IgD-negative memory B cell (primary cell): ENCODE measurements around the gene ATP11A. TPM values are rescaled to one million over a fixed set of nuclear protein-coding genes. Genes with fewer than 3 reads are reported as not detected.
"Not testable (repeated sequence)": the region's sequence is repeated elsewhere in the genome, so short reads cannot be mapped to it uniquely, and the experiment has no call there.

Experiments used
- H3K27ac Mint-ChIP-seq, 3 donors: one replicate each; pipeline ENCODE4 v1.8.0; 2020 to 2022; ENCODE audit warnings: mild to moderate bottlenecking in 3 of 3, mixed read lengths in 3 of 3, moderate library complexity in 1 of 3
- H3K27me3 Mint-ChIP-seq: one replicate; pipeline ENCODE4 v1.8.0; 2021; ENCODE audit warnings: mixed read lengths
- H3K36me3 Mint-ChIP-seq: one replicate; pipeline ENCODE4 v1.8.0; 2020; ENCODE audit warnings: mild to moderate bottlenecking, mixed read lengths
- H3K4me1 Mint-ChIP-seq, 3 donors: one replicate each; pipeline ENCODE4 v1.8.0; 2020 to 2022; ENCODE audit warnings: mixed read lengths in 3 of 3, mild to moderate bottlenecking in 1 of 3
- H3K4me3 Mint-ChIP-seq, 4 donors: one replicate each; pipeline ENCODE4 v1.8.0; 2020 to 2022; ENCODE audit warnings: mild to moderate bottlenecking in 4 of 4, mixed read lengths in 4 of 4, moderate library complexity in 3 of 4
- H3K9me3 Mint-ChIP-seq, 3 donors: one replicate each; pipeline ENCODE4 v1.8.0; 2020 to 2021; ENCODE audit warnings: mixed read lengths in 3 of 3, mild to moderate bottlenecking in 1 of 3
- polyA plus RNA-seq: library from polyadenylated mRNA; unstranded; fragments of 300-500 nt; fragmentation: Illumina TruSeq; gene quantifications from one replicate; pipeline ENCODE4 v1.2.3, GENCODE V29; 2021

Gene ATP11A
- polyA plus RNA-seq, 1 donor from 2014 or later = 2.9 TPM

DNA sequence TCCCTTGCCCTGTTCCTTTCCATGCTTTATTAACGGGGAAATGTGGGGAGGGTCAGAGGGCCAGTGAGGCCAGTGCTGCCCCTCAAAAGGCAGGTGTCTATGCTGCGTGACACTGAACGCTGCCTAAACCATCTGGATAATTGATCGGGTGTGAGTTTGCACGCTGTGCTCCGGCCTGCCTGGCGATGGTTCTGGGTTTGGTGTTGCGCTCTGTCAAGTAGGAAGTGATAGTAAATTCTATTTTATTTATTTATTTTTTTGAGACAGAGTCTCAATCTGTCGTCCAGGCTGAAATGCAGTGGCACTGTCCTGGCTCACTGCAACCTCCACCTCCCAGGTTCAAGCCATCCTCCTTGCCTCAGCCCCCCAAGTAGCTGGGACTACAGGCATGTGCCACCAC, 86.5 kb downstream of the ATP11A start:
- no peak overlapping the region for H3K27ac Mint-ChIP-seq
- H3K4me3 Mint-ChIP-seq = no peak overlapping the region
- H3K36me3 Mint-ChIP-seq = peaks cover 6% of the 10 kb centered on the region
- H3K9me3 Mint-ChIP-seq = no peaks in the 10 kb centered on the region
- peaks cover 0 to 2% (median 1%) of the 10 kb centered on the region in 3 donors for H3K4me1 Mint-ChIP-seq
- no peaks in the 10 kb centered on the region for H3K27me3 Mint-ChIP-seq

DNA sequence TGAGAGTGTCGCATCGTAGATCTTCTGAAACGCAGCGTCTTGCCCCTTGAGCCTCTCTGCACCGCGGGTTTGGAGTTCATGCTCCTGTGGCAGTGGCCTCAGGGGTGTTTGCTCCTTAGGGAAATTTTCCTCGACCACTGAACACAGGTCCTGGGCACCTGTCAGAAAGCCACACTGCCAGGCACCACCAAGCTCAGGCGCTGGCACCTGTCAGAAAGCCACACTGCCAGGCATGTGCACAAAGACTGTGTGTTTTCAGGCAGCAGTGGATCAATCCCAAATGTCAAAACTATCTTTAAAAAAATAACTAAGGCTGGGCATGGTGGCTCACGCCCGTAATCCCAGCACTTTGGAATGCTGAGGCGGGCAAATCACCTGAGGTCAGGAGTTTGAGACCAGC, 87.1 kb downstream of the ATP11A start:
- Mint-ChIP-seq H3K9me3 (no peaks in the 10 kb centered on the region), H3K36me3 (peaks cover 3% of the 10 kb centered on the region), H3K27ac (no peak overlapping the region), H3K4me1 (peaks cover 0 to 5% (median 1%) of the 10 kb centered on the region in 3 donors), H3K4me3 (no peak overlapping the region), H3K27me3 (no peaks in the 10 kb centered on the region)

DNA sequence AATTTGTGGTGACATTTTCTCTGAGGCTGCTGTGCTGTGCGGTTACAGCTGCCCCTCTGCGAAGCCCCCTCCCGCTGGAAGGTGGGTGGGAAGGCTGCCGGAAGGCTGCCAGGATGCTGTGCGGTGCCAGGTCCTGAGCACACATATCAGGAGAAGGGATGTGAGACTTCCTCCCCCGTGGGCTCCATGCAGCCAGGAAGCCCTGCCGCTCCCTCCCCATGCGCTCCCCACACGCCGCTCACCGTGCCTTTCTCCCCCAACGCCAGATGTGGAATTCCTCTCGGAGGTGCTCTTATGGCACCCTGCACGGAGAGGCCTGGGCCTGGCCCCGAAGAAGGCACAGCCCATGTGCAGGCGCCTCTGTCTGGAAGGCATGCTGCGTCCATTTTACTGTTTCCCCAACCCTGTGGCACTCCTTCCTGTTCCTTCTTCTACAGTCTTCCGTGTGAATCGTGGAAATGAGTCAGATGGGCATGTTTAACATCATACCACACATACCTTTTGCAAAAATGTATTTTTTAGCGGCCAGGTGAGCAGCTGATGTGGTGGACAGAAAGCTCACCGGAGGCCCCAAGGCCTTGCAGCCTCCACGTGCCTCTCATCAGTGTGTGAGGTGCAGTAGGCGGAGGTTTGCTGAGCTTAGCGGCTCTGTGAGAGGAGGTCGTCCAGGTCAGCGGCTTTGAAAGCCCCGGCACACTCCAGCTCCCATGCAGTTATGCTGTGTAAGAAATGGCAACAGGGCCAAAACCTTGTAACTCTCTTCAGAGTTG, 88.0 kb downstream of the ATP11A start:
- H3K27me3 Mint-ChIP-seq = no peaks in the 10 kb centered on the region
- no peak overlapping the region for H3K4me3 Mint-ChIP-seq
- H3K4me1 Mint-ChIP-seq = peaks cover 0 to 5% (median 1%) of the 10 kb centered on the region in 3 donors
- peaks cover 1% of the 10 kb centered on the region for H3K36me3 Mint-ChIP-seq
- no peaks in the 10 kb centered on the region for H3K9me3 Mint-ChIP-seq
- no peak overlapping the region for H3K27ac Mint-ChIP-seq

- no peaks in the 10 kb centered on the region for H3K27me3 Mint-ChIP-seq
- no peaks in the 10 kb centered on the region for H3K36me3 Mint-ChIP-seq
- H3K4me1 Mint-ChIP-seq = peaks cover 0 to 6% (median 0%) of the 10 kb centered on the region in 3 donors
- H3K27ac Mint-ChIP-seq = peak overlapping the region in 2 of 3 donors; percentile 23 to 66
- H3K4me3 Mint-ChIP-seq = no peak overlapping the region
- no peaks in the 10 kb centered on the region for H3K9me3 Mint-ChIP-seq
Measured at GRCh38 chr13:112779856-112780604, 90.2 kb downstream of the ATP11A start.

- H3K4me3 Mint-ChIP-seq = no peak overlapping the region
- H3K27me3 Mint-ChIP-seq = no peaks in the 10 kb centered on the region
- no peaks in the 10 kb centered on the region for H3K9me3 Mint-ChIP-seq
- peaks cover 2% of the 10 kb centered on the region for H3K36me3 Mint-ChIP-seq
- H3K27ac Mint-ChIP-seq = peak overlapping the region in 1 of 3 donors; percentile 31
- peaks cover 0 to 6% (median 0%) of the 10 kb centered on the region in 3 donors for H3K4me1 Mint-ChIP-seq
Measured at GRCh38 chr13:112781287-112781686, 91.4 kb downstream of the ATP11A start.

DNA sequence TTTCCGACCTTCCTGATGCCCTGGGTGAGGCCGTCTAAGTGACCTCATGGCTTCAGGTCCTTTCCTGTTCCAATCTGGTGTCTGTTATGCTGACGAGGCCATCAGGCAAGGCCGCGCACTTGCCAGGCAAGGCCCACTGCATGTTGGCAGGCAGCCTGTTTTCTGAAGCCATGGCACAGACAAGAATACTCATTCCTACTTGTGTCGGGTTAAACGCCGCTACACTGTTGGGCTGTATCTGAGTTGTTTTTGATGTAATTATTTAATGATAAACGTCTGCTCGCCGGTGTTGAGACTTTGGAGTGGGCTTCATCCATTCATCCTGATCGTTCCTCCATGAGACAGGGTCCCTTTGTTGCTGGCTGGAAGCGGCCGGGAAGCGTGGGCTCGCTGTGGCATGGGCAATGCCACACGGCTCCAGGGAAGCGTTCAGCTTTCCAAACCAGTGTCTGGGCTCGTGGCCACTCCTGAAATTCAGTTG, 92.1 kb downstream of the ATP11A start:
- H3K4me3 Mint-ChIP-seq = no peak overlapping the region
- no peak overlapping the region for H3K27ac Mint-ChIP-seq
- H3K4me1 Mint-ChIP-seq = peaks cover 0 to 6% (median 0%) of the 10 kb centered on the region in 3 donors
- H3K36me3 Mint-ChIP-seq = peaks cover 2% of the 10 kb centered on the region
- no peaks in the 10 kb centered on the region for H3K9me3 Mint-ChIP-seq
- no peaks in the 10 kb centered on the region for H3K27me3 Mint-ChIP-seq

GRCh38 chr13:112782429-112783010, 92.7 kb downstream of the ATP11A start:
- no peaks in the 10 kb centered on the region for H3K27me3 Mint-ChIP-seq
- H3K4me3 Mint-ChIP-seq = no peak overlapping the region
- peak overlapping the region in 1 of 3 donors; percentile 23 for H3K27ac Mint-ChIP-seq
- peaks cover 0 to 6% (median 0%) of the 10 kb centered on the region in 3 donors for H3K4me1 Mint-ChIP-seq
- H3K36me3 Mint-ChIP-seq = peaks cover 2% of the 10 kb centered on the region
- no peaks in the 10 kb centered on the region for H3K9me3 Mint-ChIP-seq

DNA sequence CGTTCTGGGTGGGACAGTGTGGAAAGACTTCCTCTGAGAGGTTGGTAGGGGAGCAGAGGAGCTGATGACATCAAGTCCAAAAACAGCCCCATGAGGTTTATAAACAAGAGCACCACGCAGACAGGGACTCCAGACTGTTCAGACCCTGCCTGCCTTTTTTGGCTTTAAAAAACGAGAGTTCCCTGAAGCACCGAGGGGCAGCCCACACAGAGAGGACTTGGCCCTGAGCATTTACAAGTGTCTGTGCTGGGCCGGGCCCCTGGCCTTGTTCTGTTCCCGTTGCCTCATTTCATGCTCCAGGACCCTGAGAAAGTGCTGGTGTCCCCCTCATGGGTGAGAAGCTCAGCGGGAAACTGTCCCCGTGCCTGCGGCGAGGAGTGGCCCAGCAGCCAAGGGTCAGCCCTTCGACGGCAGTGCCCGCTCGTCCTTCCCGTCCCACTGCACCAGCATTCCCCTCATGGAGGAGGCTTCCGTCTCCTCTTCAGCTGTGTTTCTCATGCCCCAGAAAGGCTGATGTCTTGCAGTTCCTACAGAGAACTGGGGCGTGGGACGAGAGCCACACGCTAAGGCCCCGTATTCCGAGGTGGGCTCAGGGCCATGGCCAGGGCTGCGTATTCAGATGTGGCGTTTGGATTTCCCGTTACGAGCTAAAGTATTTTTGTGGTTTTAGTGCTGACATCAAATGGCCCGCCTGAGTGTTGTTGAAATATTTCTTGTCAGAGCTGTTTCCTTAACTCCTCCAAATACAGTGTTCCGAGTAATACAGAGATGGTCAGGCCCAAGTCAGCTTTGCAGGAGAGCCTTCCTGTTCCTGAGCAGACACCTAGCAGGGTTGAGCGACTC, 93.5 kb downstream of the ATP11A start:
- no peaks in the 10 kb centered on the region for H3K9me3 Mint-ChIP-seq
- no peak overlapping the region for H3K4me3 Mint-ChIP-seq
- peaks cover 4% of the 10 kb centered on the region for H3K36me3 Mint-ChIP-seq
- peaks cover 0 to 6% (median 0%) of the 10 kb centered on the region in 3 donors for H3K4me1 Mint-ChIP-seq
- H3K27me3 Mint-ChIP-seq = no peaks in the 10 kb centered on the region
- peak overlapping the region in 1 of 3 donors; percentile 23 for H3K27ac Mint-ChIP-seq

DNA sequence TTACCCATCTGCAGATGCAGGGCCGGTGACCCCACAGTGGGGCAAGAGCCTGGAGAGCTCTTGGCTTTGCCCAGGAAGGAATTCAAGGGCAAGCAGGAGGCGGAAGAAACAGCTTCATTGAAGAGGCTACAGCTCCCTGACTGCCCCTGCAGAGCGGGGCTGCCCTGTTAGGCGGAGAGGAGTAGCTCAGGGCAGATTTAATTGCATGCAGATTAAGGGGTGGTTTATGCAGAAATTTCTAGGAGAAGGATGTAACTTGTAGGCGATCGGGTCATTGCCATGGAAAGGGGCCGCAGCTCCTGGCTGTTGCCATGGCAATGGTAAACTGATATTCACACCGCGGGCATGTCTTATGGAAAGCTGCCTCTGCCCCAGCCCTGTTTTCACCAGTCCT, 94.1 kb downstream of the ATP11A start:
- Mint-ChIP-seq H3K27ac (no peak overlapping the region), H3K27me3 (no peaks in the 10 kb centered on the region), H3K4me1 (peaks cover 0 to 6% (median 0%) of the 10 kb centered on the region in 3 donors), H3K36me3 (peaks cover 7% of the 10 kb centered on the region), H3K9me3 (no peaks in the 10 kb centered on the region), H3K4me3 (peak overlapping the region in 1 of 4 donors; percentile 20)

GRCh38 chr13:112784811-112785482, 95.1 kb downstream of the ATP11A start:
- no peak overlapping the region for H3K27ac Mint-ChIP-seq
- H3K4me3 Mint-ChIP-seq = no peak overlapping the region
- no peaks in the 10 kb centered on the region for H3K27me3 Mint-ChIP-seq

DNA sequence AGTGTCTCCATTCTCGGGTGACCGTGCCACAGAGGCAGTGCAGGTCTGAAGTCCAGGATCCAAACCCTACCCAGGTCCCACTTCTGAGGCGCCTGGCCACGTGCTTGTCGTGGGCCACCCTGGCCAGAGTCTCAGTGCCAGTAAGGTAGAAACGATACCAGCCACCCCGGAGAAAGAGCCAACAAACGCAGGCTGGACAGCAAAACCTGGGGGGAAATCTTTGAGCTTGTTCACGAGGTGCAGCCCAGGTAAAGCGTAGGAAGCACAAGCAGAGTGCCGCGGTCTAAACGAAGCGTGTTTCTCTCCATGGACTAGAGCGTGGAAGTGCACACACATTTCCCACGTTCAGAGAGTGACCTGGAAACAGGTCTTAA, 95.6 kb downstream of the ATP11A start:
- Mint-ChIP-seq H3K4me1 (peaks cover 0 to 6% (median 0%) of the 10 kb centered on the region in 3 donors), H3K9me3 (no peaks in the 10 kb centered on the region), H3K36me3 (peaks cover 8% of the 10 kb centered on the region), H3K27me3 (no peaks in the 10 kb centered on the region), H3K4me3 (no peak overlapping the region), H3K27ac (no peak overlapping the region)

More at GRCh38 chr13:112784811-112785482, 95.1 kb downstream of the ATP11A start:
- Mint-ChIP-seq H3K9me3 (no peaks in the 10 kb centered on the region), H3K4me1 (peaks cover 0 to 6% (median 0%) of the 10 kb centered on the region in 3 donors), H3K36me3 (peaks cover 8% of the 10 kb centered on the region)

- not testable (repeated sequence) for H3K27me3 Mint-ChIP-seq, H3K9me3 Mint-ChIP-seq, H3K27ac Mint-ChIP-seq, H3K4me3 Mint-ChIP-seq, H3K36me3 Mint-ChIP-seq, H3K4me1 Mint-ChIP-seq
Measured at GRCh38 chr13:112786810-112787209, 97.0 kb downstream of the ATP11A start.

GRCh38 chr13:112790735-112791641, 101.2 kb downstream of the ATP11A start:
- H3K27ac Mint-ChIP-seq = no peak overlapping the region
- no peaks in the 10 kb centered on the region for H3K27me3 Mint-ChIP-seq
- peaks cover 9% of the 10 kb centered on the region for H3K36me3 Mint-ChIP-seq
- H3K4me3 Mint-ChIP-seq = no peak overlapping the region
- H3K4me1 Mint-ChIP-seq = no peaks in the 10 kb centered on the region
- H3K9me3 Mint-ChIP-seq = no peaks in the 10 kb centered on the region
